Measurements from ENCODE around the gene NCOA4. TPM values are rescaled to one million over a fixed set of nuclear protein-coding genes. Genes with fewer than 3 reads are reported as not detected.
"Not testable (repeated sequence)": the region's sequence is repeated elsewhere in the genome, so short reads cannot be mapped to it uniquely, and the experiment has no call there.

NCOA4 gene
- total RNA-seq, 1 donor from 2014 or later, result 195 TPM

- intact Hi-C loops (cut with DNase I), result no loop called here
- DNase-seq (ENCODE audit: low spot score), result no peak
Measured at GRCh38 chr10:46000538-46000937, 29.9 kb downstream of the NCOA4 start.

DNA sequence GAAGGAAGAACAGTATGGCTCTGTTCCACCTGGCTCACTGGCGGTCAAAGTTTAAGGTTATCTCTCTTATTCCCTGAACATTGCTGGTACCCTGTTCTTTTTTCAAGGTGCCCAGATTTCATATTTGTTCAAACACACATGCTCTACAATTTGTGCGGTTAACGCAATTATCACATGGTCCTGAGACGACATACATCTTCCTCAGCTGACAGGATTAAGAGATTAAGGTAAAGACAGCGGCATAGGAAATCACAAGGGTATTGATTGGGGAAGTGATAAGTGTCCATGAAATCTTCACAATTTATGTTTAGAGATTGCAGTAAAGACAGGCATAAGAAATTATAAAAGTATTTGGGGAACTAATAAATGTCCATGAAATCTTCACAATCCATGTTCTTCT is 30.5 kb downstream of the NCOA4 start:
- DNase-seq (ENCODE audit: low spot score); intact Hi-C loops (cut with DNase I): not testable (repeated sequence)

- intact Hi-C loops (cut with DNase I), result no loop called here
Measured at GRCh38 chr10:45997994-45998763, 32.2 kb downstream of the NCOA4 start.

DNA sequence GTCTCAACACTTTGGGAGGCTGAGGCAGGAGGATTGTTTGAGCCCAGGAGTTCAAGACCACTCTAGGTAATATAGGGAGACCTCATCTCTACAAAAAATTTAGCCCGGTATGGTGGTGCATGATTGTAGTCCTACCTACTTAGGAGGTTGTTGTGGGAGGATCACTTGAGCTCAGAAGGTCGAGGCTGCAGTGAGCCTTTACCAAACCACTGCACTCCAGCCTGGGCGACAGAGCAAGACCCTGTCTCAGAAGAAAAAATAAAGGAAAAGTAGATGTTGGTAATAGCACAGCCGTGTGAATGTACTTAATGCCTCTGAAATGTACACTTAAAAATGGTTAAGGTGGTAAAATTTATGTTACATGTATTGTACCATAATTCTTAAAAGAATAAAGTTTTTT is 32.9 kb downstream of the NCOA4 start:
- intact Hi-C loops (cut with DNase I), result no loop called here

More at GRCh38 chr10:45997994-45998763, 32.2 kb downstream of the NCOA4 start:
- DNase-seq (ENCODE audit: low spot score), result no peak

DNA sequence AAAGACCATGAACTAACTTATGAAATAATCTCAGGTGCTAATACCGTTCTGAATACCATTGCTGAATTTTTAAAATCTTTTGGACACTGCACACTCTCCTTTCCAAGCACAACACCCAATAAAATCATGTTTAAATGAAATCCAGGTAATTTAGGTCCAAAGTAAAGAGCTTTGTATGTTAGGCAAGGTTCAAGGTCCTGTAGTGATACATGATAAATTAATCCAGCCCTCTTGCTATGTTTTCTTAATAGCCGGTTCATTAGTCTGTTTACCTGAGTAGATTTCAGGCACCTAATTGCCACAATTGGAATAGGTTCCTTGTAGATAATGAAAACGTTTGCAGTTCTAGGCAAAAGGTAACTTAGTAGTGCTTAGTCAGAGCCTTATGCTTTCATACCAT is 44.8 kb downstream of the NCOA4 start:
- not testable (repeated sequence) for DNase-seq (ENCODE audit: low spot score)

More for the DNA sequence above, 32.9 kb downstream of the NCOA4 start:
- DNase-seq (ENCODE audit: low spot score), result no peak

DNA sequence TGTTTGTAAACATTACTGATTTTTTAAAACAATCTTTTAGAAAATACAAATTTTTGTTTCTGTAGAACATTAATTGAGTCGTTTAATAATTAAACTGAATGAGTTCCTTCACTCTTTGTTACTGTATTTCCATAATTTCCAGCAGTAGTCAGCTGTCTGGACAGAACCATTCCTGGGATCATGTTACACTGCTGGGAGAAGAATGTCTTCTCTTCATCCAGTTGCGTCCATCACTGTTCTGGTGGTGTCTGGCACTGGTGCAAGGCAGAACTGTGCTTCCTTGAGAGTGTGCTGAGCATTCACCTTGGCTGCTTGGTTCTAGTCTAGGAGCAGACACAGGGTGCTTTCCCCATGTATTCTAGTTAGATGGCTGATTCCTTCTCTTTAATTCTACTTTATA is 46.0 kb downstream of the NCOA4 start:
- DNase-seq (ENCODE audit: low spot score); intact Hi-C loops (cut with DNase I): not testable (repeated sequence)

More for the DNA sequence above, 44.8 kb downstream of the NCOA4 start:
- intact Hi-C loops (cut with DNase I), result not testable (repeated sequence)

DNA sequence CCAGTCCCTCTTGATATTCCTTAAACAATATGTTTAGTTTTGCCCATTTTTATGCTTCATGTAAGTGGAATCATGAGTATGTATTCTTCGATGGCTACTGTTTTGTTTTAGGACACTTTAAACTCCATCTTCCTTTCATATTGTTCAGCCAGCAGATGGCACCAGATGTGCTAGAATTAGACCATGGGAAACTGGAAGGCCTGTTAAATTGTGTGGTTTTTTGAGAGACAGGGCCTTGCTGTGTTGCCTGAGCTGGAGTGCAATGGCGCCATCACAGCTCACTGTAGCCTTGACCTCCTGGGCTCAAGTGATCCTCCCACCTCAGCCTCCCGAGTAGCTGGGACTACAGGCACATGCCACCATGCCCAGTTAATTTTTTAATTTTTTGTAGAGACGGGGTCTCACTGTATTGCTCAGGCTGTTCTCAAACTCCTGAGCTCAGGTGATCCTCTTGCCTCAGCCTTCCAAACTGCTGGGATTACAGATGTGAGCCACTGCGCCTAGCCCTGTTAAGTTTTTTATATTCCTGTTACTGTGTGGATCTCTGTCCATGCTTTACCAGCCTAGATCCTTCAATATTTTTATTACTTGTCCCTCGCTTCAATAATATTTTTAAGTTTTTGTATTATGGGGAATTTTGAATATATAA is 46.8 kb downstream of the NCOA4 start:
- intact Hi-C loops (cut with DNase I); DNase-seq (ENCODE audit: low spot score): not testable (repeated sequence)

DNA sequence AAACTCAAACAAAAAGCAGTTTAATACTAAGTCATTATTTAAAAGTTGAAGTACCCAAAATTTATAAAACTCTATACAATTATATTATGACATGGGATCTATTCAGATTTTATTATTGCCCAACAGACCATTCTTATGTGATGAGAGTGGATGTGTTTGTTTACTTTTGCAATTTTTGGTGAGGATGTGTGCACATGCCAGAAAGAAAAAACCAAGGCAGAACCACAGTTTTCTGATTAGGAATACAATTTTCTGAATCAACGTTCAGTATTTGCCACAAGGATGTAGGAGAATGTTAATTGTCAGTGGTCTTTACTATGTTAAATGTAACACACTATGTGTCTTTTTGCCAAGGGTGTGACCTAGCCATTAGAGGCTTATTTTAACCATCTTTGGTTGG is 49.1 kb downstream of the NCOA4 start:
- DNase-seq (ENCODE audit: low spot score); intact Hi-C loops (cut with DNase I): not testable (repeated sequence)

GRCh38 chr10:45978554-45978953 is 51.9 kb downstream of the NCOA4 start:
- DNase-seq (ENCODE audit: low spot score); intact Hi-C loops (cut with DNase I): not testable (repeated sequence)

DNA sequence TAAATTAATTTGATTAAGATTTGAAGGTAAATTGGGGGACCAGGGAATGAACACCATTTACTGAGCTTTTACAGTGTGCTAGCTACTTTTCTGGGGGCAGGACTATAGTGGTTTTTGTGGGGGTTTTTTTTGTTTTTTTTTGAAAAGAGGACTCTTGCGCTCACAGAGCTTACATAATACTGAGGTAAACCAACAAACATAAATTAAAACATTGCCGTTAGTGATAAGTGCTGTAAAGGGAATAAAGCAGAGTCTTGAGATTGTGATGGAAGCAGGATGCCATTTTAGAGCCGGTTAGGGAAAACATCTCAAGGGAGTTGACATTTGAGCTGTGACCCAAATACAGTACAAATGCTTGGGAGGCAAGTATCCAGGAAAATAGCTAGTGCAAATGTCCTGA is 56.4 kb downstream of the NCOA4 start:
- DNase-seq (ENCODE audit: low spot score); intact Hi-C loops (cut with DNase I): not testable (repeated sequence)

GRCh38 chr10:45972813-45973169 is 57.6 kb downstream of the NCOA4 start:
- DNase-seq (ENCODE audit: low spot score), result not testable (repeated sequence)
- intact Hi-C loops (cut with DNase I), result loop anchor here (2.0 kb wide), 1 partner anchor 58 kb away; the partner anchor contains the start of gene NCOA4

GRCh38 chr10:45972106-45972812 is 58.2 kb downstream of the NCOA4 start, which contains the start of gene TIMM23:
Gene TIMM23 (plus strand): TSS chr10:45972489. CDS start chr10:45972625, 136 bp downstream.
- DNase-seq (ENCODE audit: low spot score), result peak; percentile 94
- intact Hi-C loops (cut with DNase I), result loop anchor here (2.0 kb wide), 1 partner anchor 59 kb away; the partner anchor contains the start of gene NCOA4

DNA sequence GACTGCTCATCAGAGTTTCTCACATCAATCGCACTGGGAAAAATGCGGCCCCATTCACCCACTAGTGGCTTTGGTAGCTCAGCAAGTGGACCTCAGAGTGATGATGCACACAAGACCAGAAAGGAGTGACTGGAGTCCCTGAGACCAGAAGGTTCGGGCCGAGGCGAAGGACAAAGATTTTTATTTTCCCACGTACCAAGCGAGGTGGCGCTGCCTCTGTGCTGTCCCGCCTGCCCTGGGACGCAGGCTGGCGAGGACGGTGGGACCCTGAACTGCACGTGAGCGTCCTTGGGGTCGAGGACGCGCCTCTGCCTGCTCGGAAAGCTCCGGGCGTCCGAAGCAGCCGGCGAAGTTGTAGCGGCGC is 58.7 kb downstream of the NCOA4 start:
- not testable (repeated sequence) for DNase-seq (ENCODE audit: low spot score)
- intact Hi-C loops (cut with DNase I), result loop anchor here (2.0 kb wide), 1 partner anchor 59 kb away; the partner anchor contains the start of gene NCOA4

- intact Hi-C loops (cut with DNase I); DNase-seq (ENCODE audit: low spot score): not testable (repeated sequence)
Measured at GRCh38 chr10:45971019-45971418, 59.4 kb downstream of the NCOA4 start.

DNA sequence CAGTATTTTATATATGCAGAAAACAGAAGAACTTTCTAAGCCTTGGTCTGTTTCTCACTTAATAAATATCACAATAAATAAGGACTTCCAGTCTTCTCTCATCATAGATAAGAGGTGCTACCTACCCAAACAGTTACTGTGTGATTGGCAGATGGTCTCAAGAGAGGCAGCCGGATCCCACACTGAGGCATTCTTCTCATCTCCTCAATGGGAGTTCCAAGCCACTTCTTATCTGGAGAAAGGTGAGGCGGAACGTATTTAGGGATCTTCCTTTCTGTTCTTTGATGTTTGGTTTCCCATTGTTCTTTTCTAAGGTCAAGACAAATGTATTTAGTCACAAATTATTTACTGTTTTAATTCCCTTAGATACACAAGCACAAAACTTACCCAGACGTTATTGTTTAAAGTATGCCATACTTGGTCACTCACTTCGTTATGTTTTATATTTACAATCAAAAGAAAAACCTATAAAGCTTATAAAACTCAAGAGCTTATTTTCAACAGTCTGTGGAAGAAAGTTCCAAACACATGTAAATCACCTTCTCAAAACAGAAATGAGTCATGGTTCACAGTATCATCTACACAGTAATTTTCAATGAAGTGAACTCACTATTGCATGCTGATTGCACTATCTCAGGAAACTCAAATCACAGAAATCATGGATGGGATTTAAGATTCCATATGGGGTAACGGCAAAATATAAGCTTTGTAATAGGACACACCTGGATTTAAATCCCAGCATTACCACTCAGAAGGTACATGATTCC is 67.6 kb downstream of the NCOA4 start:
- intact Hi-C loops (cut with DNase I); DNase-seq (ENCODE audit: low spot score): not testable (repeated sequence)

GRCh38 chr10:45957928-45958327 is 72.5 kb downstream of the NCOA4 start:
- intact Hi-C loops (cut with DNase I), result not testable (repeated sequence)

DNA sequence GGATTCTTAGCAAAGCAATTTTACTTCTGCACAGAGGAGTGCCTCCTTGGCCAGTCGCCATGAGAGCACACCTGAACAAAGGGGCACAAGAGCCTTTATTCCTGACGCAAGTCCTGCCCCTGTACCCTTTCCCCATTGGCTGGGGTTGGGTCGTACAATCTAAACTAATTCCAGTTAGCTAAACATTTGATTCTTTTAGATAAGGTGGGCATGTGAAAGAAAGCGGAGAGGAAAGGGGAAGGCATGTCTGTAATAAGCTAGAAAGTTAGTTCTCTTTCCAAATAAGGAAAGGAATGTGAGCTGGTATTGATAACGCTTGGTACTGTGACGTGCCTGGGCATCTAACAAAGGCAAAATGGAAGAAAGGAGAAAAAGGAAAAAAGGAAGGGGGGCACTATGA is 73.8 kb downstream of the NCOA4 start:
- intact Hi-C loops (cut with DNase I); DNase-seq (ENCODE audit: low spot score): not testable (repeated sequence)

More at GRCh38 chr10:45957928-45958327, 72.5 kb downstream of the NCOA4 start:
- not testable (repeated sequence) for DNase-seq (ENCODE audit: low spot score)

Data from cardiac septum (tissue), 1 donor.